HEK293 (cell line): ENCODE data around the gene TREH.

Experiments
- CTCF ChIP-seq: fragments of 450-650 bp; formaldehyde crosslinking; IDR thresholded peaks from 2 replicates; pipeline ENCODE4 v1.5.1; 2016; ENCODE audit warnings: missing biosample characterization, missing genetic modification characterization
- REST ChIP-seq: fragments of 450-650 bp; formaldehyde crosslinking; IDR thresholded peaks from 2 replicates; pipeline ENCODE4 v1.5.1; 2016; ENCODE audit warnings: missing biosample characterization, missing genetic modification characterization
- ZBTB49 ChIP-seq: fragments of 450-650 bp; formaldehyde crosslinking; IDR thresholded peaks from 2 replicates; pipeline ENCODE4 v1.5.1; 2016; ENCODE audit warnings: missing biosample characterization, missing genetic modification characterization, low read depth
- ZNF121 ChIP-seq: fragments of 450-650 bp; formaldehyde crosslinking; IDR thresholded peaks from 2 replicates; pipeline ENCODE4 v1.5.1; 2016; ENCODE audit warnings: missing biosample characterization, missing genetic modification characterization
- ZNF311 ChIP-seq: fragments of 450-650 bp; formaldehyde crosslinking; IDR thresholded peaks from 2 replicates; pipeline ENCODE4 v1.5.1; 2017; ENCODE audit warnings: missing biosample characterization, missing genetic modification characterization, borderline replicate concordance
- ZNF830 ChIP-seq: fragments of 450-650 bp; IDR thresholded peaks from 2 replicates; pipeline ENCODE4 v1.5.0; 2018; ENCODE audit warnings: missing biosample characterization, missing genetic modification characterization, low read depth, mild to moderate bottlenecking, moderate library complexity
- TF ChIP-seq, protein P1 (sequence below): fragments of 450-650 bp; formaldehyde crosslinking; IDR thresholded peaks from 2 replicates; pipeline ENCODE4 v1.5.1; 2016; ENCODE audit warnings: missing biosample characterization, missing genetic modification characterization
- TF ChIP-seq, protein P2 (sequence below): fragments of 450-650 bp; formaldehyde crosslinking; IDR thresholded peaks from 2 replicates; pipeline ENCODE4 v1.5.1; 2016; ENCODE audit warnings: missing biosample characterization, missing genetic modification characterization

GRCh38 chr11:118625036-118625690, 54.3 kb downstream of the TREH start:
- TF ChIP-seq ZBTB49 (tag by site-specific recombination) = no peak
- TF ChIP-seq REST (tag by site-specific recombination) = no peak
- no peak for TF ChIP-seq CTCF (tag by site-specific recombination)
- no peak for TF ChIP-seq ZNF311
- TF ChIP-seq, protein P1, sequence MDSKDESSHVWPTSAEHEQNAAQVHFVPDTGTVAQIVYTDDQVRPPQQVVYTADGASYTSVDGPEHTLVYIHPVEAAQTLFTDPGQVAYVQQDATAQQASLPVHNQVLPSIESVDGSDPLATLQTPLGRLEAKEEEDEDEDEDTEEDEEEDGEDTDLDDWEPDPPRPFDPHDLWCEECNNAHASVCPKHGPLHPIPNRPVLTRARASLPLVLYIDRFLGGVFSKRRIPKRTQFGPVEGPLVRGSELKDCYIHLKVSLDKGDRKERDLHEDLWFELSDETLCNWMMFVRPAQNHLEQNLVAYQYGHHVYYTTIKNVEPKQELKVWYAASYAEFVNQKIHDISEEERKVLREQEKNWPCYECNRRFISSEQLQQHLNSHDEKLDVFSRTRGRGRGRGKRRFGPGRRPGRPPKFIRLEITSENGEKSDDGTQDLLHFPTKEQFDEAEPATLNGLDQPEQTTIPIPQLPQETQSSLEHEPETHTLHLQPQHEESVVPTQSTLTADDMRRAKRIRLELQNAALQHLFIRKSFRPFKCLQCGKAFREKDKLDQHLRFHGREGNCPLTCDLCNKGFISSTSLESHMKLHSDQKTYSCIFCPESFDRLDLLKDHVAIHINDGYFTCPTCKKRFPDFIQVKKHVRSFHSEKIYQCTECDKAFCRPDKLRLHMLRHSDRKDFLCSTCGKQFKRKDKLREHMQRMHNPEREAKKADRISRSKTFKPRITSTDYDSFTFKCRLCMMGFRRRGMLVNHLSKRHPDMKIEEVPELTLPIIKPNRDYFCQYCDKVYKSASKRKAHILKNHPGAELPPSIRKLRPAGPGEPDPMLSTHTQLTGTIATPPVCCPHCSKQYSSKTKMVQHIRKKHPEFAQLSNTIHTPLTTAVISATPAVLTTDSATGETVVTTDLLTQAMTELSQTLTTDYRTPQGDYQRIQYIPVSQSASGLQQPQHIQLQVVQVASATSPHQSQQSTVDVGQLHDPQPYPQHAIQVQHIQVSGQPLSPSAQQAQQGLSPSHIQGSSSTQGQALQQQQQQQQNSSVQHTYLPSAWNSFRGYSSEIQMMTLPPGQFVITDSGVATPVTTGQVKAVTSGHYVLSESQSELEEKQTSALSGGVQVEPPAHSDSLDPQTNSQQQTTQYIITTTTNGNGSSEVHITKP (tag by site-specific recombination) = no peak
- no peak for TF ChIP-seq ZNF830 (tag by site-specific recombination)
- TF ChIP-seq, protein P2, sequence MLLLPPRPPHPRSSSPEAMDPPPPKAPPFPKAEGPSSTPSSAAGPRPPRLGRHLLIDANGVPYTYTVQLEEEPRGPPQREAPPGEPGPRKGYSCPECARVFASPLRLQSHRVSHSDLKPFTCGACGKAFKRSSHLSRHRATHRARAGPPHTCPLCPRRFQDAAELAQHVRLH (tag by site-specific recombination) = no peak
- TF ChIP-seq ZNF121 (tag by site-specific recombination) = no peak
